ENCODE measurements around the gene BTBD9. TPM values are rescaled to one million over a fixed set of nuclear protein-coding genes. Genes with fewer than 3 reads are reported as not detected.

BTBD9 gene
- total RNA-seq, 1 experiment from 2014 or later, result 8.9 TPM

DNA sequence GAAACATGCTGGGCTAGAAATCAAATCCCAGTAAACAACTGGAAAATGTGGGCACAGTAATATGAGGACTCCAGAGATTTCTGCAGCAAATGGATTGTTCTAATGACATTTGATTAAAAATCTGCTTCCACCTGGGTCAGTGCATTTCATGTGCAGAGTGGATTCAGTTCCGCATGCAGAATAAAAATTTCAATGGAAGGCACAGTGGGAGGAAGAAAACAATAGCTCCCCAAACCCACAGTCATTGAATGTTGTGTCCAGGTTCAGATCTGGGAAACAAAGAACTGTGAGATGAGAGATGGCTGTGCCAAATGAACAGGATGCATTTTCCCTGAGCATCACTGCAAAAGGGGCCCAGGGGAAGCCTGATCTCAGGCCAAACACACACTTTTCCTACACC is 403.1 kb downstream of the BTBD9 start:
- Histone ChIP-seq H3K14ac (ENCODE audit: insufficient read depth, low read length) (no peak overlapping the region), H3K9me3 (ENCODE audit: control insufficient read depth, low read depth, low read length) (no peaks in the 10 kb centered on the region), H2BK15ac (ENCODE audit: low read depth, low read length) (no peak overlapping the region), H3K4ac (ENCODE audit: low read depth, low read length) (no peak overlapping the region), H3K4me2 (ENCODE audit: insufficient read depth, insufficient read length, low read length) (no peak overlapping the region), H3K27me3 (ENCODE audit: insufficient read depth, low read length) (no peaks in the 10 kb centered on the region), H2AFZ (ENCODE audit: low read length) (no peak overlapping the region), H3K79me2 (ENCODE audit: insufficient read depth, low read length) (no peaks in the 10 kb centered on the region), H4K20me1 (ENCODE audit: control insufficient read depth, insufficient read depth, insufficient read length) (no peaks in the 10 kb centered on the region), H2BK12ac (ENCODE audit: insufficient read length, low read depth, low read length) (no peak overlapping the region), H4K5ac (ENCODE audit: insufficient read length, low read depth, low read length) (no peak overlapping the region), H3K23ac (ENCODE audit: insufficient read length, low read depth, low read length) (no peak overlapping the region), H3K23me2 (ENCODE audit: insufficient read length, low read depth, low read length, poor library complexity, severe bottlenecking) (no peaks in the 10 kb centered on the region), H3T11ph (ENCODE audit: low read length) (no peak overlapping the region), H2BK5ac (ENCODE audit: insufficient read length, low read length) (no peak overlapping the region), H2BK20ac (ENCODE audit: low read depth, low read length, poor library complexity, severe bottlenecking) (no peak overlapping the region), H3K79me1 (ENCODE audit: insufficient read depth, low read depth, low read length, poor library complexity, severe bottlenecking) (no peaks in the 10 kb centered on the region), H3K4me1 (ENCODE audit: insufficient read depth, low read length) (peaks cover 15% of the 10 kb centered on the region; the same call in 1 of the 2 replicates), H3K18ac (ENCODE audit: insufficient read length, low read depth, low read length) (no peak overlapping the region), H2AK5ac (ENCODE audit: insufficient read length, low read length) (no peak overlapping the region), H3K56ac (ENCODE audit: insufficient read length, low read depth, low read length) (no peak overlapping the region), H3K9ac (ENCODE audit: extremely low read depth, insufficient read length, low read length) (no peak overlapping the region), H4K8ac (replicated peaks; ENCODE audit: insufficient read length, low read depth, low read length) (no peak overlapping the region), H2BK120ac (ENCODE audit: low read depth, low read length, poor library complexity, severe bottlenecking) (no peak overlapping the region), H4K91ac (ENCODE audit: insufficient read length, low read depth, low read length) (no peak overlapping the region), H3K27ac (ENCODE audit: insufficient read length, low read depth, low read length) (no peak overlapping the region)
- DNase-seq, result no peak
- no peak overlapping the region for H3K4me3 Mint-ChIP-seq
- H3K9me3 Mint-ChIP-seq, result peaks cover 0 to 3% of the 10 kb centered on the region in 2 experiments; a peak in 1 of 5 replicates
- peaks cover 45 to 60% of the 10 kb centered on the region in 2 experiments for H3K4me1 Mint-ChIP-seq
- TF ChIP-seq, protein P1, sequence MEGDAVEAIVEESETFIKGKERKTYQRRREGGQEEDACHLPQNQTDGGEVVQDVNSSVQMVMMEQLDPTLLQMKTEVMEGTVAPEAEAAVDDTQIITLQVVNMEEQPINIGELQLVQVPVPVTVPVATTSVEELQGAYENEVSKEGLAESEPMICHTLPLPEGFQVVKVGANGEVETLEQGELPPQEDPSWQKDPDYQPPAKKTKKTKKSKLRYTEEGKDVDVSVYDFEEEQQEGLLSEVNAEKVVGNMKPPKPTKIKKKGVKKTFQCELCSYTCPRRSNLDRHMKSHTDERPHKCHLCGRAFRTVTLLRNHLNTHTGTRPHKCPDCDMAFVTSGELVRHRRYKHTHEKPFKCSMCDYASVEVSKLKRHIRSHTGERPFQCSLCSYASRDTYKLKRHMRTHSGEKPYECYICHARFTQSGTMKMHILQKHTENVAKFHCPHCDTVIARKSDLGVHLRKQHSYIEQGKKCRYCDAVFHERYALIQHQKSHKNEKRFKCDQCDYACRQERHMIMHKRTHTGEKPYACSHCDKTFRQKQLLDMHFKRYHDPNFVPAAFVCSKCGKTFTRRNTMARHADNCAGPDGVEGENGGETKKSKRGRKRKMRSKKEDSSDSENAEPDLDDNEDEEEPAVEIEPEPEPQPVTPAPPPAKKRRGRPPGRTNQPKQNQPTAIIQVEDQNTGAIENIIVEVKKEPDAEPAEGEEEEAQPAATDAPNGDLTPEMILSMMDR (conservative IDR thresholded peaks at IDR 0.05), result no peak
- peaks cover 0 to 4% (median 3%) of the 10 kb centered on the region in 3 experiments; a peak in 2 of 7 replicates for H3K36me3 Mint-ChIP-seq (ENCODE audit: insufficient read depth in 1 of 3, low read depth in 3 of 3)
- H3K27me3 Mint-ChIP-seq (ENCODE audit: low read depth), result no peaks in the 10 kb centered on the region
- WGBS (ENCODE audit: extremely low coverage, insufficient read length, low lambda C conversion rate), result no CpG with 5 or more reads among the region's 1 CpG
- H3K27ac Mint-ChIP-seq, result no peak overlapping the region

Data from H9 (cell line).